Measurements from ENCODE around the gene GPR137B. TPM values are rescaled to one million over a fixed set of nuclear protein-coding genes. Genes with fewer than 3 reads are reported as not detected.

The GPR137B gene
- total and polyA plus RNA-seq, 2 of the 4 experiments (the other 2 are of a cell fraction), result 4.5 to 12.3 TPM

DNA sequence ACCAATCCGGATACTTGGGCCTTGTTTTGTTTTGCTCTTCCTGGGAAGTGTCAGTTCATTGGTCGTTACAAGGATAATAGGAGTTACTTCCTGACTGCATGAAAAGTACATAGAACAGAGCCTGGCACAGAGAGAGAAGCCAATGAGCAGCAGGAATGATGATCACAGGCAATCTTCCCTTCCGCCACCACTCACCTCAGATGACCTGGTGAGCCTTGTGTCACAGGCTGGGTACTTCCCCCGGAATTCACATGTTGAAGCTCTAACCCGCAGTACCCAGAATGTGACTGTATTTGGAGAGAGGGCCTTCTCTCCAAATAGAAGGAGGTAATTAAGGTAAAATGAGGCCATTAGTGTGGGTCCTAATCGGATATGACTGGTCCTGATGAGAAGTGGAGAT, 18.8 kb upstream of the GPR137B start:
- Histone ChIP-seq H2BK120ac (ENCODE audit: low read depth, low read length) (no peak overlapping the region), H3K9ac (ENCODE audit: low read depth, low read length) (no peak overlapping the region), H4K20me1 (ENCODE audit: insufficient read depth, low read length) (no peaks in the 10 kb centered on the region), H2BK20ac (ENCODE audit: low read depth, low read length) (no peak overlapping the region), H2AFZ (replicated peaks; ENCODE audit: low read length, poor library complexity) (no peak overlapping the region), H3K79me1 (ENCODE audit: low read depth in 1 of 2, low read length in 2 of 2) (no peaks in the 10 kb centered on the region), H4K8ac (ENCODE audit: low read depth in 2 of 2, low read length in 2 of 2) (no peak overlapping the region), H3K4me2 (ENCODE audit: low read depth, low read length) (no peak overlapping the region), H4K91ac (ENCODE audit: insufficient read depth, low read depth, low read length) (no peak overlapping the region), H2BK15ac (ENCODE audit: low read depth, low read length) (no peak overlapping the region), H3K18ac (ENCODE audit: low read depth, low read length) (no peak overlapping the region), H2AK9ac (replicated peaks; ENCODE audit: low read depth, low read length, poor library complexity) (no peak overlapping the region), H3K9me1 (ENCODE audit: insufficient read depth, low read length) (no peaks in the 10 kb centered on the region), H4K5ac (ENCODE audit: low read depth, low read length) (no peak overlapping the region), H3K27ac (ENCODE audit: insufficient read depth, low read length) (no peak overlapping the region), H3K27me3 (ENCODE audit: control insufficient read depth, insufficient read depth, low read length) (peaks cover 11% of the 10 kb centered on the region), H2BK5ac (ENCODE audit: low read depth, low read length, poor library complexity, severe bottlenecking) (no peak overlapping the region), H3K4ac (ENCODE audit: low read depth, low read length) (no peak overlapping the region), H2AK5ac (ENCODE audit: low read depth, low read length) (no peak overlapping the region), H3K36me3 (ENCODE audit: control insufficient read depth, insufficient read depth, low read length) (no peaks in the 10 kb centered on the region), H3K56ac (ENCODE audit: extremely low read depth, insufficient read depth, low read length) (no peak overlapping the region), H3K23ac (ENCODE audit: low read depth, low read length) (no peak overlapping the region), H3K4me3 (ENCODE audit: insufficient read depth, low read depth, low read length) (no peak overlapping the region), H3K9me3 (ENCODE audit: control insufficient read depth, insufficient read depth, low read length) (no peaks in the 10 kb centered on the region), H3K14ac (replicated peaks; ENCODE audit: low read depth, low read length) (no peak overlapping the region), H3K4me1 (ENCODE audit: control insufficient read depth, insufficient read depth, low read length) (no peaks in the 10 kb centered on the region)
- WGBS, 2 experiments (ENCODE audit: extremely low coverage in 2 of 2, insufficient read length in 1 of 2), result 20% methylated on average over 1 of the region's 6 CpGs; no CpG with 5 or more reads in 1 of the 2 experiments
- POLR2A ChIA-PET (ENCODE audit: unreplicated experiment), result no interaction called here
- intact Hi-C loops (cut with micrococcal nuclease), result no loop called here
- no peak for TF ChIP-seq RFX5 (IDR thresholded peaks at IDR 0.05; ENCODE audit: low read depth, low read length)
- no peak for TF ChIP-seq RAD21 (IDR thresholded peaks at IDR 0.05; ENCODE audit: low read length)
- TF ChIP-seq MAZ (IDR thresholded peaks at IDR 0.05; ENCODE audit: borderline replicate concordance, low read depth, low read length), result no peak
- no peak for TF ChIP-seq RCOR1 (IDR thresholded peaks at IDR 0.05; ENCODE audit: insufficient replicate concordance, low read length)
- BruUV-seq (replicated peaks), result no TSS peak
- in situ Hi-C loops (cut with MboI; ENCODE audit: low sequenced_read_pairs), result loop anchor here (25.0 kb wide), 1 partner anchor 1264 kb away; no protein-coding TSS in a partner anchor
- ATAC-seq (ENCODE audit: low read depth) (no peak), DNase-seq (no peak)
- dilution Hi-C loops (cut with HindIII; ENCODE audit: low sequenced_read_pairs, unreplicated experiment), result no loop called here
- CTCF ChIA-PET, result no interaction called here
